Measurements from ENCODE around the gene MBP.

Gene MBP

DNA sequence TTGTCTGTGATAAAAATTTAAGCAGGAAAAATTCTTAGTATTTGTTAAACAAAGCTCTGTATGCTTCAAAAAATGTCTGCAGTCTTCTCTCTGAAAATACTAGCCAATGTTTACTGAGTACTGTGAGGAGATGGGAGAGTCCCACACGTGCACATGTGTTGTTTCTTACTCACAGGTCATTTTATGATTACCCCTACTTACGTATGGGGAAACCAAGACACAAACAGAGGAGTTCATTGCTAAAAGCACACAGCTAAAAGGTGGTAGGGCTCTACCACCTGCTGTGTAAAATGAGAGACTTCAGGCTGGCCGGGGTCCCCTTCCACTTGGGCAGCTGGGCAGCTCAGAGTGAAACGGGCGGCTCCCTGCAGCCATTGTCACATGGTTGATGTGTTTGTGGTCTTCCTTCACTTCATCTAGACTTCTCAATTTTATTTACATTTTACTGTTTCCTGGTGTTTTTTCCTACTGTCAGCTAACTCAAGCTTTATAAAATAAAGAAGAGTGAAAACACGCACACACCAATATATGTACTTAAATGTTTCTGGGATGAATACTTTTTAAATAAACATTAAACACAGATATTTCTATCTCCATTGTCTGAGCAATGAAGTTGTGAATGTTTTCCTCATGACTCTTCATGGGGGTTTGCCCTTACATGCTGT, 71.2 kb downstream of the MBP start:
- DNase-seq = no peak

DNA sequence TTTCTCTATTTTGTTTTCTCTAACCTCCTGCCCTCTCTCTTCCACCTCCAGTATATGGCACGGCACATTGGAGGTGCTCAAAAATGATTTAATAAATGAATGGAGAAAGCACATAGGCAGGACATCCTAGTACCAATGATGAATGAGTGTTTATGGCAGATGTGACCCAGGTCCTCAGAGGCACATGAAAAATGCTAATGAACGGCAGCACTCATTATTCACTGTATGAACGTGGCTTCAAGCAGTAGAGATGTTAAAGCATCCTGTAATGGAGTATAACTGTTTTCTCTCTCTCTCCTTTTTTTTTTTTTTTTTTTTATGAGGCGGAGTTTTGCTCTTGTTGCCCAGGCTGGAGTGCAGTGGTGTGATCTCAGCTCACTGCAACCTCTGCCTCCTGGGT, 72.4 kb downstream of the MBP start:
- no peak for DNase-seq

DNA sequence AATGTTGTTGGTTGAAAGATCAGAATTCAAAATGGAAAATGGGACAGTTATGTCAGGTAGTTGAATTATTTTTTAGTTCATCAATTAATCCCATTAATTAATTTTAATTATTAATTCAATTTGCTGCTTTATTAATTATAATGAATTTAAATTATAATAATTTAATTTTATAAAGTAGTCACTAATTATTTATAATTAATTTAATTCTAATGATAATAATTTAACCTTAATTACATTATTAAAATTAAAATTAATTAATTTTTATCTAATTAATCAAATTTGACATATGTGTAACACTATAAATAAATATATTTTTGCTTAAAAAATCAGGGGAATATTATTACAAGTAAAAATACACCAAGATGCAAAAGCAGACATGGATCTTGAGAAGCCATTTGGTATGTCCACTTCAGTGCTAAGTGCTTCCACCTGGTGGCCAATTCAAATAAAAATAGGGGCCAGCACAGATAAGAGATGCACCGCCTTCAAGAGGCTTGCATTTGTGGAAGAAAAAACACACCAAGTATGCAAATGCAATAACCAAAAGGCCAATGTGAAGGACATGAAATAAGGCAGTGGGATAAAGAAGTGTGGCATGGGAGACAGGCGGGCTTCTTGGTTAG, 73.2 kb downstream of the MBP start:
- no peak for DNase-seq

DNA sequence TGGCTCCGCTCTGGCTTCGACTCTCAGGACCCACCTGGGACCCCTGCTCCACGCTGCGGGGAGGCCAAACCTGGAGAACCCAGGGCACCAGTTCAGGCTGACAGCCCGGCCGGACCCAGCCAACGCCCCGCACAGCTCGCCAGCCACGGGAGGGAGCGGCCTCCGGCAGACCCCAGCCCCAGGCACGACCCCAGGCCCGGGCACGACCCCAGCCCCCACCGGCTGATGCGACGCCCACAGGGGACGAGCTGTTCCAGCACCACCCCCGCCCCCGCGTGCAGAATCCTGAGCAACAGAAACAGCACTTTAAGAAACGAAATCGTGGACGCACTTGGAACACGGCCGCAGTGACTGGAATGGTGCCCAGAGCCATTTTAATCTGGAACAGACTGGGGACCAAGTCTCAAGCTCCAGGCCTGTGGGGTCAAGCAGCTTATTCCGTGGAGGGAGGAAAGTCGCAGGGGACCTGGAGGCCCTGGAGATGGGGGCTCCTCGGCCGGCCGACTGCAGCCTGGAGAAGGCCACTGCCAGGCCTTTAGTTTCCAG, 74.2 kb downstream of the MBP start:
- no peak for DNase-seq

DNA sequence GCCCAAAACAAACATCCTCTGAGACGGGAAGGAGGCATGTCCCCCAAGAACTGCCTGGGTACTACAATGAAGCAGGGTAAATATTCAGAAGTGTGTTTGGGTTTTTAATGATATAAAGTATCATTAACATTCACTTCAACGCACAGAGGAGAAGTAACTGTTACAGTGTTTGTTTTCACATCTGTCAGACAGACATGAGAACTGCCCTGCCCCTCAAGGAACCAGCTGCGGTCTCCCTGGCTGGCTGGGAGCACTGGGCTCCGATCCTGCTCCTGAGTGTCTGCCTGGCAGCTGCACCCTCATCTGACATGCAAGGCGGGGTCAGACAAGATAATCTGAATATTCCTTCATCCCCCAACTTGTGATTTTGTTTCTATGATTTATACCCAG, 75.6 kb downstream of the MBP start:
- no peak for DNase-seq

DNA sequence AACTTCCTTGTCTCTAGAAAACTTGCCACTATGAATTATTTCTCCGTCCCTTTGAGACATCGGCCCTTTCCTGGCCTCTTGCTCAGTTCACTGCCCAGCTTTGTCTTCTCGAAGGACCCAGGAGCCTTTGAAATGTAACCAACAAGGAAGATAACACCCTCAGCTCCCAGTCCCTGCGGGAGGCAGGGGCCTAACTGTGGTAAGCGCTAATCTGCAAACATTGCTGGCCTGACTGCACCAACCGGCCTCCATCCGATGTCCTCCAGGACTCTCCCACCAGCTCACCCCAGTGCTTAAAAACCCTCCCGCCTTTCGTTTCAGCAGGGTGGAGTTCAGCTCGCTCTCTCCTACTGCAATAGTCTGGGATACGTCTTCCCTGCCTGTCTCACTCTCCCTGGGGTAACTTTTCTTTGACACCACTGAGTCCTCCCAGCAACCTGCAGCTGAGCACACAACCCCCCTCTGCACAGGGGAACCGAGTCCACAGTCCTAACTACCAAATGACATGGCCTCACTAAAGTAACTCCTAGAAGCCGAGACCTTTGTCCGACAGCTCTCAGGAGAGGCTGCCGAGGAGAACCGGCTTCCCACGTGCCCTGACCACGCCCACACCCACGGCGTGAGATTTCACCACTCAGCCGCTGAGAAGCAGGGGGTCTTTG, 76.1 kb downstream of the MBP start:
- DNase-seq = no peak

DNA sequence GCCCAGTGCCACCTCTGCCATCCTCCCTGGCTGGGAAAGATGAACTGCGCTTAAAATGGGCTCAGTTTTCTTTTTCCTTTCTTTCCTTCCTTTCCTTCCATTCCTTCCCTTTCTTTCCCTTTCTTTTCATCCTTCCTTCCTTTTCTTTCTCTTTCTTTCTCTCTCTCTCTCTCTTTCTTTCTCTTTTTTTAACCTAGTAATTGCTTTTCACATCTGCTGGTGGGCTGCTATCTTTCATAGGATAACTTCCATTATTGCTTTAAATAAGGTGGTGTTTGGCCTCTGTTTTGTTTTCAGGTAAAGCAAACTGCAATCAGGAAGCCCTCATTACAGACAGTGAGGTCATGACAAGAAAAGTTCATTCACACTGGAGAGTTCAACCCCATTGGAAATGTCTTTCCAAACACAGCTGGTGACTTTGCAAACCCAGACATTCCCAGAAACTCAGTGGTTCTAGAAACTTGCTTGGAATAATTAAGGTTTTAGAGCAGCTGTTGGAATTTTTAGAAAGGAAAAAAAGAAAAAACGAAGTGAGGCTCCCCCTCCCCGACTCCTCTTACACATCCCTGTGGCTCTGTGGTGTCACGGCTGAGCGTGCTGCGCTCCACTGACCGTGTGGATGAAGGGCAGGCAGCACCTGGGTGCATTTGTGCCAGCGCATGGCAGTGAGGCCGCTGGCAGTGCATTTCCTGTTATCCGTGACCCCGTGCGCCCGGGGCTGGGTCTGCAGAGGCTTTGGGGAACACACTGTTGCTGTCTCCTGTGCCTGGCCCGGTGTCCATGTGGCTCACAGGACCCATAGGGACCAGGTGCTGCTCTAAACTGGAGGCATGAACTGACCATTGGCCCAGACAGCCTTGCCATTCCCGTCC, 76.9 kb downstream of the MBP start:
- no peak for DNase-seq

DNA sequence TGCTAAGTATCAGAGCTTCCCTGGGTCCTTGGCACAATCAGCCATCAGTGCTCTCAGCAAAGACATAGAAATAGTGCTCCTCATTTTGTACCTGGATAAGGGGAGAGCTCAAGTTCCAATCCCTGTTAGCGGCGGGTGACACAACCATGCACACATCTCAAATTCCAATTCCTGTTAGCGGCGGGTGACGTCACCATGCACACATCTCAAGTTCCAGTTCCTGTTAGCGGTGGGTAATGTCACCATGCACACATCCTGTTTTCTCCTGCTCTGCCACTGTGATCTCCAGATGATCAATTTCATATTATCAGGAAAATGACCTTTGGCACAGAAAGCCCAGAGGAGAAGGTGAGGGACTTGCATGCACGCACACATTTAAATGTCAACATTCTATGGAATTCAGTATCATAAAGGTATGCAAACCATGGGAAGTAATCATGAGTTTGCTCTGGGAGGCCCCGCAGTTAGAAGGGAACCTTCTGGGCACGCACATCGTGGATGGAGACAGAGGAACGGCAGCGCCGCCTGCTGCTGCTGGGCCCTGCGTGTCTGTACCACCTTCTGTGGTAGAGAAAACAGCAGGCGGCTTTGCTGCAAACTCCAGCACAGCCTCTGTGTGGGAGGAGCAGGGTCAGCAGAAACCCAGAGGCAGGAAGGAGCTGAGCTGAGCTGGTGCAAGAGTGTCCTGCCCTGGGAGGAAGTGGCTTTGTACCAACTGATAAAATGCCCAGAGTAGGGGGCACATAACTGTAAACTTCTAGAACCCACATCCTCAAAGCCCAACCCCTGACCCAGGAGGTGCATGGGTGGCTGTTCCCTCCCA, 77.8 kb downstream of the MBP start:
- DNase-seq = peak; percentile 98

DNA sequence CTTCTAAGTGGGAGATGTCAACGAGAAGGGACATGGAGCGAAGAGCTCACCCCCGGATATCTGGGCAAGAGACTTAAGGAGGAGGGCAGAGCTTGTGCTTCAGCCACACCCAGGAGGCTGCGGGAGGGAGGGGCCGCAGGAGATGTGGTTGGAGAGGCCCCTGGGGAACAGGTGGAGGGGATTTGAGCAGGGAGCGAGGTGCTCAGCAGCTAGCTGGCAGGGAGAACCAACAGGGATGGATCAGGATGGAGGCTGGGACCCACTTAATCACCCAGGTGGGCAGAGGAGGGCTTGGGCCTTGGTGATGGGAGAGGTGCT, 78.3 kb downstream of the MBP start:
- DNase-seq = no peak

DNA sequence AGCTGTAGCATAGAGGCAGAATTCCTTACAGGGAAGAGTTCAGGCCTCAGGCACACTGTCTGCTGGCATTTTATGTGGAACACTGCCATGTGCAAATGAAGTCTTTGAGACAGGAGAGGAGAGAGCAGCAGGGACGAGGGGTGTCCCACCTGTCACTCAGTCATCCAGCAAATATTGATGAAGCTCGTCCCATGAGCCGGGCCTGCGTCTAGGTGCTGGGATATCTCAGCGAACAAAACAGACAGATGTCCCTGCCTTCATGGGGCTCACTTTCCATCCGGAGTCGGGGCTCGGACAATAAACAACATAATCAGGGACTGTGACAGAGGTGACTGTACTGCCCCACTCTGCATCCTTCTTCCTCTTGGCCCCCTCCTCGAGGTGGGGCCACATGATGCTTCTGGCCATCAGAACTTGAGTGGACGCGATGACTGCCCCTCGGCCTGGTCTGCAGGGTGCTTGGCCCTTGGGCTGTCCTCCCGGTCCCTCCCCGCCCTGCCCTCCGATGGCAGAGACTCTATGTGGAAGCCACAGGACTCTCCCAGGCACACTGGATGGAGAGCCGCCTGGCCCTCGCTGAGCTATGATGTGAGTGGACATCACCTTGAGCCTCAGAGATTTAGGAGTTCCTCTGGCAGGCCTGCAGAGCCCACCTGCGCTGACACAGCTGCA, 78.8 kb downstream of the MBP start:
- DNase-seq = no peak

DNA sequence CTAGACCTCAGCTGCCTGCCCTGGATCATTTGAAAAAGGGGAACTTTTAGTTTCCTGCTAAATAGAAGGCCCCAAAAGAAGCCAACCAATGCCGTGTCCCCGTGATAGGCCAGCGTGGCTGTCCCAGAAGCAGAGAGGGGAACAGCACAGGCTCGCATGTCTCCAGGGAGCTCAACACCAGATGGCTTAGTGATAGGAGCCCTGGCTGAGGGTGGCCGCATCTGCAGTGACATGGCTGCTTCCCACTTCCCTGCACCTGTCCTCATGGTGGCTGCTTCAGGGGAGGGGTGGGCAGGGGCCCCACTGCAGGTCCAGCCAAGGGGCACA, 79.6 kb downstream of the MBP start:
- DNase-seq = peak; percentile 30

DNA sequence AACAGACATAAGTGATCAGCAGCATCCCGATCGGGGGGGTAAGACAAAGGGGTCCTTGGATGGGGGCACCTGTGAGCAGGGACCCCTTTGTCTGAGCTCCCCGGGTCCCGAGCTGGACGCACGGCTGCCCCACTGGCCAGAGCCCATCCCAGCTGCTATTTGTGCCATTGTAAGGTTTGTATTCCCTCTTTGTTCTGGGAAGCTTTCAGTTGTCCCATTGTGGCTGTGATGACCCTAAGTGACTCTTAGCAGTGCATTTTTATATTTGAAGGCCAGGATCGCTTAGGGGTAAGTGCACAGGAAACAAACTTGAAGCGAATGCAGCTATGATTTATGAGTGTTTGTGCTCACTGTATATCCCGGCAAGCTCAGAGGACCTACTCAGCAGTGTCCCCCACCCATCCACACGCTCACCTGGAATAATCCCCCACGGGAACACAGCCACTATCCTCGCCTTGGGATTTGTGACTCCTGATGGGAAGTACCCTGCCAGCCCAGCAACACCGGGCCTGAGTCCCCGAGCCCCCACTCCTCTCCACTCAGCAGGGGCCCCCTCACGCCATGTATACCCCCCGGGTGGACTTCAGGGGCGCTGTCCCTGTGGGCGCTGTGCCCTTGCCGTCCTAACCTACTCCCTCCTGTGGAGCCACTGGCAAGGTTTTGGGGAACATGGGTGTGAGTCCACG, 80.1 kb downstream of the MBP start:
- no peak for DNase-seq

DNA sequence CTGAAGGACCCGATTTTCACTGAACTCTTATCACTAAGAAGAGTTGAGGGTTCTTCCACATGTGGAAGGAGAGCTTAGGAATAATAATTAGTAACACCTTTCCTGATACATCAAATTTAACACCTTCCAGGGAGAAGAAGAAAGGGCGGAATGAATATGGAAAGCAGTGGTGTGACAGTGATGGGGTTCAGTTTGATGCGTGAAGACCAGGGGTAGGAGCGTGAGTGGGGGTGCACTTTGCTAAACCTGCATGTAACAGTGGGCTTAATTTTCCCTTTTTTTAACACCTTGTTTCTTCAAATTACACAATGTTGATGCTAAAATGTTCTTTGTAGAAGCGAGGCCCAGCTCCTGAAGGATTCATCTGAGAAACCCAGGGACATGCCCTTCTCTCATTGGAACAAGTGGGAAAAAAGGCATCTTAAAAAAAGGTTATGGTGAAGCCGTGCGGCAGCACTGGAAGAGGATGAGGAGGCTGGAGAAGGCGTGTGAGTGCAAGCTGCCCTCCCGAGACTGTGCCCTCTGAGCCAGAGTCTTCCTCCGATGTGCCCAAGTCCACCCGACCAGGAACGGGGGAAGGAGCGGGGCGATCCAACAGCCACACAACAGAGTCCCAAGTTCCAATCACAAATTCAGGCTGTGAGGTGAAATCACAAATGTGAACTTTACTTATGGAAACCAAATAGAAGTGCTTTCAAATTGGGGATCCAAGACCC, 80.8 kb downstream of the MBP start:
- DNase-seq = no peak

DNA sequence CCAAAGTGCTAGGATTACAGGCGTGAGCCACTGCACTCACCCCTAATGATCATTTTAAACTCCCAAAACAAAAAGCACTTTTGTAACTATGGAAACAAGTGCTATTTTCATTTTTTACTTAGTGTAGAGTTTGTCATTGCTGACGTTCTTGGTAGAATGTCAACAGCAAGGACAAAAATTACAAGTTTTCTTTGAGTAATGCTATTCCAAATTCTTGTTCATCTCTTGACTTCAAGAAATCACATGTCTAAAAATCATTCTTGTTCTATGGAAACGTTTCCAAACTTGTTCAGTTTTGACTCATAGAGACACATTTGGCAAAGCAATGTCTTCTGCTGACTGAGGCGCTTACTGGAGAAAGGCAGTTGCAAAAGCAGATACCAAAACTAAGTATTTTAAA, 82.6 kb downstream of the MBP start:
- DNase-seq = no peak

DNA sequence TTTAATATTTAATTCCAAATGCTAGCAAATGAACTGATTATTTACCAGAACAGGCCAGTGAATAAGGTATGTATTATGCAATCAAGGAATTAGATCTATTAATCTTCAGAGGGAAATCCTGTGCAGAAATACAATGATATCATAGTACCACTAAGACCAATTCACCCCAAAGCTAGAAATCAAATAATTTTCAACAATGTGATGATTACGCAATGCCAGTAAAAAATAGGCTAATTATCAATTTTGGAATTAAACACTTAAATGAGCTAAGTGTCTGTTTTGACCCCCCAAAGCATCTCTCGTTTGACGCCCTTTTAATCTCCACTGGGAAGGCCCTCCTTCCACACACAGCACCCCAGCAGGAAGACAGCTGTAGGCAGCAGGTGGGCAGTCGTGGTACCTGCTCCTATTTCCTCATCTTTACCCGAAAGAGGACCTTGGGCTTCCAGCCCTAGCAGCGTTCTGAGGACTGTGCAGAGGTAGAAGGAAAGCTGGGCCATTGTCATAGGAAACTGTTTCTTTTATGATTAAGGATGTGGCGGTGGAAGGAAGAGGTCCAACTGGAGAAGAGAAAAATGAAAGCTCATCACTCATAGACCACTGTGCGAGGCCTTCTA, 84.7 kb downstream of the MBP start:
- no peak for DNase-seq

DNA sequence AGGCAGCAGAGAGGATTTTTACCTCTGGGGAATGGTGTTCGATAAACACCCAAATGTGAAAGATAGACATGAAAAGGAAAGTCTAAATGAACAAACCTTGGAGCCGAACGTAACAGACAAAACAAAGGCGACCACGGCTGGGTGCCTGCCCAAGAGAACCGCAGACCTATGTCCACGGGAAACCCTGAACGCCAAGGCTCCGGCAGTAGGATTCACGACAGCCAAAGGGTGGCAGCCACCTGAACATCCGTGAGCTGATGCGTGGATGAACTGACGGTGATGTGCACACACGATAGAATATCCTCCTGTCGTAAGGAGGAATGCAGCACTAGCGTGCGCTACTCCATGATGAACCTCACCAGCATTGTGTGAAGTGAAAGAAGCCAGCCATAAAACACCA, 85.6 kb downstream of the MBP start:
- no peak for DNase-seq

DNA sequence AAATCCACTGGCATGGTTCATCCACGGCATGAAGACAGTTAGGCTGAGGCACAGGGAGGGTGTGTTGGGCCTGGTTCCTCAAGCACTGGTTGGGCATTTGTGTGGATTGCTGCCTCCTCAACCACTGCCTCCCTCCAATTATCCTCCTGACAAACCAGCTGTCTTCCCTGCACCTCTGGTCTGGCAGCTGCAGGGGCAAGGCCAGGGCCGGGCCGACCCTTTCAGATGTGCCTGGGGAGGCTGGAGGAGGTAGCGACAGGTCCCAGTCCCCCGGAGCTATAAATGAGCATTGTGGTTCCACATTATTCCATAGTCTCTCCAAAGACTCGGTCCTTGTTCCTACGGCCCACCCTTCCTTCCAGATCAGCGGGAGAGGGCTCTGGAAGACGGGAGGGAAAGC, 86.2 kb downstream of the MBP start:
- DNase-seq = no peak

DNA sequence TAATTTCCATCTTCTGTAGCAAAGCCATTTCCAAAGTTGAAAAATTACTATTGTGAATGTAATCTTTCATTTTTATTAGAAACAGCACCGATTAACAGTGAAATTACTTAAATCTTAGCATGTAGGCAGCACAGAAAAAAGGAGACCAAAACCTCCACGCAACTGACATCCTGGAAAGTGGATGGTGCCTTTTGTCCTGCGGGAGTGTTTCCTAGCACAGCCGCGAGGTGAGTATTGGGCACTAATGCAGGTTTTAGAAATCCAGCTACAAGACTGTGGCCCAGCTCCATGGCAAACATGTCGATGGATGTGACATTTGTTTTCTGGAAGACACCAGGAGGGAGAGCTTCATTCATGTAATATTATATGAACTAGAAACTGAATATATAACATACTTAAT, 86.9 kb downstream of the MBP start:
- no peak for DNase-seq

DNA sequence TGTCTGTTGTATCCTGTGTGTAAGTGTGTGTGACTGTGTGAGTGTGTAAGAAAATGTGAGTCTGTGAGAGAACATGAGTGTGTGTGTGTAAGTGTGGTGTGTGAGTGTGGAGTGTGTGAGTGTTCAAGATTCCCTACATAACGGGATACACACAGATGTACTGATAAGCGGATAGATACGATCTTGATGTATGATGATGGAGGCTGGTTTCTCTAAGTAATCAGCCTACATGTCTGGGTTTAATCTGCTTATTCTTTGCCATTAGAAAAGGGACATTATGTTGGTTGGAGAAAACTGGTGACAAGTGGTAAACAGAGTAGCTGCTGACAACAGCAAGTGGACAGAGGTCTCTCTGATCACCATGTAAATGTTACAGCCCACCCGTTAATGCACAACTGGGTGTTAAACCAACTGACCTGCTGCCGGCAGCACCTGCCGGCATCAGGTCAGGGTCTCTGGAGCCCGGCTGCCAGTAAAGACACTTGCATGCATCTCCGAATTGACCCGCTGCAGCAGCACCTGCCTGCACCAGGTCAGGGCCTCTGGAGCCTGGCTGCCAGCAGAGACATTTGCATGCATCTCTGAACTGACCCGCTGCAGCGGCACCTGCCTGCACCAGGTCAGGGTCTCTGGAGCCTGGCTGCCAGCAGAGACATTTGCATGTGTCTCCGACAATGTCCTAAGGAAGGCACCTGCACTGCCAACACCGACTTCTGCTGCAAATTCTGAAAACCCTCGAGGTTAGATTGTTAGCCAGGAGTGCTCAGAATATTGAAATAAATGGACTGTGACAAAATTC, 87.5 kb downstream of the MBP start:
- DNase-seq = no peak
